AG09319 (cell line): ENCODE measurements around the gene FAM89A.

Source experiments
- DNase-seq: peaks from one replicate; pipeline ENCODE4 v3.0.0-alpha.2; 2010; ENCODE audit warnings: low read depth; ENCODE audit errors: extremely low read depth
- CTCF ChIP-seq: IDR thresholded peaks from 2 replicates; pipeline ENCODE4 v1.5.1; 2011; ENCODE audit warnings: low read depth, mild to moderate bottlenecking, inconsistent platforms, low read length, moderate library complexity

FAM89A gene

GRCh38 chr1:231001892-231002291 is 38.2 kb downstream of the FAM89A start:
- no peak for DNase-seq
- no peak for TF ChIP-seq CTCF

- DNase-seq, result no peak
- no peak for TF ChIP-seq CTCF
Observed at GRCh38 chr1:231000639-231001038, 39.4 kb downstream of the FAM89A start.

- no peak for TF ChIP-seq CTCF
- no peak for DNase-seq
Observed at GRCh38 chr1:231000201-231000600, 39.9 kb downstream of the FAM89A start.

DNA sequence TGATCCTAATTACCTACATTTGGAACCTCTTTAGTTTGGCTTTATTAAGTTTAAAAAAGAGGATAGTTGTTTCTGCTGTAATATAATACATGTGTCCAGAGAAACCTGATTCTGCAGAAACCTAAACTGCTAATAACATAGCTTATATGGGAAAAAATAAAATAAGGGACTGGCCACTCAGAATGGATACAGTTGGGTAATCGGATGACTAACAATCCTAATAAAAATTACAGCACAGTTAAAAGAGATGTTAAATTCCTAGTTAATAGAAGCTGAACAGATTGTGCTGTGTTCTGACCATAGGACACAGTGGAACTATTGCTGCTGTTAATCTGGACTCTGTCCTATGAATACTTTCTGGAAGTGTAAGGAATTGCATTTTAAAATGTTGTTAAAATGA is 45.2 kb downstream of the FAM89A start:
- TF ChIP-seq CTCF, result no peak
- DNase-seq, result no peak

GRCh38 chr1:230992100-230992774 is 47.8 kb downstream of the FAM89A start:
- no peak for TF ChIP-seq CTCF
- DNase-seq, result no peak

GRCh38 chr1:230987448-230987847 is 52.6 kb downstream of the FAM89A start:
- no peak for DNase-seq
- TF ChIP-seq CTCF, result no peak

- DNase-seq, result no peak
- TF ChIP-seq CTCF, result no peak
Observed at GRCh38 chr1:230986976-230987375, 53.1 kb downstream of the FAM89A start.
